Measurements from ENCODE around the gene ZBTB7C. TPM values are rescaled to one million over a fixed set of nuclear protein-coding genes. Genes with fewer than 3 reads are reported as not detected.

Gene ZBTB7C
- total RNA-seq = under 0.01 and 0.17 TPM in 2 replicates

DNA sequence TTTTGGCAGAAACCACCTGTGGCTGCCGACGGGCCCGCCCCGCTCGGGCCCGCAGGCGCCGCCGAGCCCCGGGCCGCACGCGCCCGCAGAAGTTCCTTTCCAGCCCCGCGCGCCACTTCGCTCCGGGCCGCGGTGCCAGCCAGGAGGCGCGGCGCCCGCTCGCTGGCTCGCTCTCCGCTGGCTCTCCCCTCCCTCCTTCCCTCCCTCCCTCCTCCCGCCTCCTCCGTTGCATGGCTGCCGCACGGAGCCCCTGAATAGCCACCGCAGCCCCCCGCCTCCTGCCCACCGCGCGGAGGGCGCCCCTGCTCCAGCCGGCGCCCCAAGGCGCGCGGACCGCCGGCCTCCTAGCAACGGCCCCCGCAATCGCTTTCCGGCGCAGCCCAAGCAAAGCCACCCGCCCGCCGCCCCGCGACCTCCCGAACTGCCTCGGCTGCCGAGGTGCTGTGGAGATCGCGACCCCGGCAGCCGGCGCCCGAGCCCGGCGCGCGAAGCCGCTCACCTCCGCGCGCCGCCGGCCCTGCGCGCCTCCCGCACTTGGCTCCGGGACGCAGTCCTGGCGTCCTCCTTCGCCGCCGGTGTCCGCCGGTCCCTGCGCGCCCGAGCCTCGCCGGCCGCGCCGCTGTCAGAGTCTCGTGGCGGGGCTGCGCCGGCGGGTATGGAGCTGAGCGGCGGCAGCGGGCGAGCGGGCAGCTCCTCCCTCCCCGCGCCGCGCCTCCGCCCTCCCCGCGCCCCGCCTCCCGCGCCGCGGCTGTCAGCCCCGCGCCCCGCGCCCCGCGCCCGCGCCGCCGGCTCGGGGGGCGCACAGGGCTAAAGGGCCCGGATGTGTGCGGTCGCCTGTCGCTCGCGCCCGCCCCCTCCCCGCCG is at the start of gene ZBTB7C:
Gene ZBTB7C, minus strand, starts transcription at position 657 of the 864 bp plus-strand sequence.
- DNase-seq (ENCODE audit: low read depth) = no peak
- H3K4me3 ChIP-seq (ENCODE audit: low read depth, low read length) = peak within 1 kb of the TSS; percentile 75
- TF ChIP-seq, protein P1, sequence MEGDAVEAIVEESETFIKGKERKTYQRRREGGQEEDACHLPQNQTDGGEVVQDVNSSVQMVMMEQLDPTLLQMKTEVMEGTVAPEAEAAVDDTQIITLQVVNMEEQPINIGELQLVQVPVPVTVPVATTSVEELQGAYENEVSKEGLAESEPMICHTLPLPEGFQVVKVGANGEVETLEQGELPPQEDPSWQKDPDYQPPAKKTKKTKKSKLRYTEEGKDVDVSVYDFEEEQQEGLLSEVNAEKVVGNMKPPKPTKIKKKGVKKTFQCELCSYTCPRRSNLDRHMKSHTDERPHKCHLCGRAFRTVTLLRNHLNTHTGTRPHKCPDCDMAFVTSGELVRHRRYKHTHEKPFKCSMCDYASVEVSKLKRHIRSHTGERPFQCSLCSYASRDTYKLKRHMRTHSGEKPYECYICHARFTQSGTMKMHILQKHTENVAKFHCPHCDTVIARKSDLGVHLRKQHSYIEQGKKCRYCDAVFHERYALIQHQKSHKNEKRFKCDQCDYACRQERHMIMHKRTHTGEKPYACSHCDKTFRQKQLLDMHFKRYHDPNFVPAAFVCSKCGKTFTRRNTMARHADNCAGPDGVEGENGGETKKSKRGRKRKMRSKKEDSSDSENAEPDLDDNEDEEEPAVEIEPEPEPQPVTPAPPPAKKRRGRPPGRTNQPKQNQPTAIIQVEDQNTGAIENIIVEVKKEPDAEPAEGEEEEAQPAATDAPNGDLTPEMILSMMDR (conservative IDR thresholded peaks at IDR 0.05; ENCODE audit: low read depth, low read length) = no peak

GRCh38 chr18:48456838-48457237 is 47.7 kb upstream of the ZBTB7C start:
- no peak for DNase-seq (ENCODE audit: low read depth)
- TF ChIP-seq, protein P1 (conservative IDR thresholded peaks at IDR 0.05; ENCODE audit: low read depth, low read length) = no peak
- H3K4me3 ChIP-seq (ENCODE audit: low read depth, low read length) = no peak overlapping the region

- H3K4me3 ChIP-seq (ENCODE audit: low read depth, low read length) = no peak overlapping the region
- TF ChIP-seq, protein P1 (conservative IDR thresholded peaks at IDR 0.05; ENCODE audit: low read depth, low read length) = no peak
- peak; percentile 87 for DNase-seq (ENCODE audit: low read depth)
Measured at GRCh38 chr18:48455555-48456478, 46.6 kb upstream of the ZBTB7C start.

- no peak overlapping the region for H3K4me3 ChIP-seq (ENCODE audit: low read depth, low read length)
- TF ChIP-seq, protein P1 (conservative IDR thresholded peaks at IDR 0.05; ENCODE audit: low read depth, low read length) = no peak
- DNase-seq (ENCODE audit: low read depth) = no peak
Measured at GRCh38 chr18:48454261-48454757, 45.1 kb upstream of the ZBTB7C start.

- DNase-seq (ENCODE audit: low read depth) = no peak
- no peak overlapping the region for H3K4me3 ChIP-seq (ENCODE audit: low read depth, low read length)
- TF ChIP-seq, protein P1 (conservative IDR thresholded peaks at IDR 0.05; ENCODE audit: low read depth, low read length) = no peak
Measured at GRCh38 chr18:48453330-48454066, 44.3 kb upstream of the ZBTB7C start.

DNA sequence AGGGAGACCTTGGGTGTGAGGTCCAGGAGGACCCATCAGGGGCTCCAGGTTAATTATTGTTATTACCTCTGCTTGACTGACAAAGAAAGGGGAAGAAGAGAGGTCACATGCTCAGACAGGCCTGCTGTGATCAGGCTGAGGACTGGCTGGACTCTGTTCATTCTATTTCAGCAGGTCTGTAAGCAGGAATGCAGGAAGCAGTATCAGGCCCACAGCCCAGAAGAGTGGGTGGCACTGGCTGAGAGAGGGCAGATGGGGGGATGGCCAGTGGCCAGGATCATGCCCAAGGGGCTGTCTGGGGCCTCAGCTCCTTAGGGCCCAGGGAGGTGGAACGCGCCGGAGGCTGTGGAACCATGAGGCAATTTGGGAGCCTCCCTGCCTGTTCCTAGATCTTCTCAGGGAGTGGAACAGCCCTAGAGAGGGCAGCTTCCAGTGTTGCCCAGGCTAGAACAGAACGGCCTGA is 43.7 kb upstream of the ZBTB7C start:
- no peak for DNase-seq (ENCODE audit: low read depth)
- H3K4me3 ChIP-seq (ENCODE audit: low read depth, low read length) = no peak overlapping the region
- TF ChIP-seq, protein P1 (conservative IDR thresholded peaks at IDR 0.05; ENCODE audit: low read depth, low read length) = no peak

Measured in epithelial cell of proximal tubule (primary cell).